Keratinocyte (primary cell): ENCODE data around the gene WDR7.

Experiments
- EZH2 ChIP-seq: IDR thresholded peaks from one replicate; pipeline ENCODE4 v1.6.1; 2012; ENCODE audit warnings: inconsistent platforms, mild to moderate bottlenecking, low read length, moderate library complexity
- TF ChIP-seq, protein P1 (sequence below), 3 experiments: IDR thresholded peaks in 1 of 3; conservative IDR thresholded peaks in 1 of 3; optimal IDR thresholded peaks in 1 of 3; 2 replicates in 2 of 3; 3 replicates in 1 of 3; pipeline versions ENCODE3 to v1.5.1; 2011; ENCODE audit warnings: low read length in 3 of 3, mild to moderate bottlenecking in 3 of 3, moderate library complexity in 2 of 3, control low read depth in 1 of 3, inconsistent platforms in 1 of 3; ENCODE audit not compliant: insufficient read depth in 2 of 3; ENCODE audit errors: extremely low read depth in 1 of 3

DNA sequence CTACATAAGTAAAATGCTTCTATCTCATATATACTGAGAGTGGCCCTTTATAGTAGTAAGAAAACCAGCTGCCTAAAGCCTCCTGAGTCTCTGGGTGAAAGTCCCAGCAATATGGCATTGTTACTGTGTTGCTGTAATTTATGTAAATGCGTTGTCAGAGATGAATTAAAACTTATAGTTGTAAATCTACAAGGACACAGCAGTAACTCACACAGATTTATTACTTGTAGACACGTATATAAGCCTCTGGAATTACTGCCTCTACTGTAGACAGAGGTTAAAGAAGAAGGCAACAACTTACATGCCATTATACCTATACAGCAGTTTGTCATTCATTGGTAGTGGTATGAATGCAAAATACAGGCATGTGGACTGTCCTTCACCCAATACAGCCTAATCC is 326.6 kb downstream of the WDR7 start:
- TF ChIP-seq, protein P1, sequence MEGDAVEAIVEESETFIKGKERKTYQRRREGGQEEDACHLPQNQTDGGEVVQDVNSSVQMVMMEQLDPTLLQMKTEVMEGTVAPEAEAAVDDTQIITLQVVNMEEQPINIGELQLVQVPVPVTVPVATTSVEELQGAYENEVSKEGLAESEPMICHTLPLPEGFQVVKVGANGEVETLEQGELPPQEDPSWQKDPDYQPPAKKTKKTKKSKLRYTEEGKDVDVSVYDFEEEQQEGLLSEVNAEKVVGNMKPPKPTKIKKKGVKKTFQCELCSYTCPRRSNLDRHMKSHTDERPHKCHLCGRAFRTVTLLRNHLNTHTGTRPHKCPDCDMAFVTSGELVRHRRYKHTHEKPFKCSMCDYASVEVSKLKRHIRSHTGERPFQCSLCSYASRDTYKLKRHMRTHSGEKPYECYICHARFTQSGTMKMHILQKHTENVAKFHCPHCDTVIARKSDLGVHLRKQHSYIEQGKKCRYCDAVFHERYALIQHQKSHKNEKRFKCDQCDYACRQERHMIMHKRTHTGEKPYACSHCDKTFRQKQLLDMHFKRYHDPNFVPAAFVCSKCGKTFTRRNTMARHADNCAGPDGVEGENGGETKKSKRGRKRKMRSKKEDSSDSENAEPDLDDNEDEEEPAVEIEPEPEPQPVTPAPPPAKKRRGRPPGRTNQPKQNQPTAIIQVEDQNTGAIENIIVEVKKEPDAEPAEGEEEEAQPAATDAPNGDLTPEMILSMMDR (optimal IDR thresholded peaks at IDR 0.05 in 1 of 3, IDR thresholded peaks at IDR 0.05 in 1 of 3, conservative IDR thresholded peaks at IDR 0.05 in 1 of 3; ENCODE audit: extremely low read depth in 1 of 3, insufficient read depth in 2 of 3, low read length in 3 of 3): no peak
- no peak for TF ChIP-seq EZH2
